ENCODE results near the gene SYPL1.

SYPL1 gene

GRCh38 chr7:106098889-106099288, 13.2 kb downstream of the SYPL1 start:
- Mint-ChIP-seq H3K4me3 (no peak overlapping the region), H3K27ac (peak overlapping the region; percentile 13 to 44), H3K36me3 (ENCODE audit: insufficient read depth) (peaks cover 17% of the 10 kb centered on the region), H3K27me3 (no peaks in the 10 kb centered on the region), H3K4me1 (ENCODE audit: low read depth in 2 of 2) (peaks cover 14 to 37% of the 10 kb centered on the region in 2 donors), H3K9me3 (no peaks in the 10 kb centered on the region)
- ATAC-seq (replicated peaks) (no peak), DNase-seq (no peak)

DNA sequence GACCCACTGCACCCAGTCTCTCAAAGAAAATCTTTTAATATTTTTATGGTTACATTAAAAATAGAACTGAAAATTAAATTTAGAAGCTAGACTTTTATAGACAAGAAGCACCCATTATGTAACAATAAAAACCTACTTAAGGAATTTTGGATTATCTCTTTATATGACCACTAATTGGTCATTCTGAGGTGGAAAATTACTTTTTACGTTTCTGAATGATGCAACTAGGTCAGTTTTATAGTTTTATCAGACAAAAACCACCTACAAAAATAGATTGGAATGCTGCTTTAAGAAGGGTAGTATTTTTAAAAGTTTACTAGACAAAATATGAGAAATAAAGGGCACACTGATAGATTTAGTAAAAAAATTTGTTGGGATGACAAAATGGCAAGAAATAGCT, 16.5 kb downstream of the SYPL1 start:
- peaks cover 38% of the 10 kb centered on the region for H3K36me3 Mint-ChIP-seq (ENCODE audit: insufficient read depth)

GRCh38 chr7:106094780-106095179, 17.3 kb downstream of the SYPL1 start:
- H3K27me3 Mint-ChIP-seq = no peaks in the 10 kb centered on the region
- H3K27ac Mint-ChIP-seq = no peak overlapping the region
- H3K36me3 Mint-ChIP-seq (ENCODE audit: insufficient read depth) = peaks cover 38% of the 10 kb centered on the region
- no peak overlapping the region for H3K4me3 Mint-ChIP-seq
- H3K4me1 Mint-ChIP-seq (ENCODE audit: low read depth in 2 of 2) = peaks cover under 1 to 4% of the 10 kb centered on the region in 2 donors
- DNase-seq = no peak
- H3K9me3 Mint-ChIP-seq = no peaks in the 10 kb centered on the region
- no peak for ATAC-seq (replicated peaks)

More for the DNA sequence above, 16.5 kb downstream of the SYPL1 start:
- H3K4me1 Mint-ChIP-seq (ENCODE audit: low read depth in 2 of 2) = peaks cover 2 to 10% of the 10 kb centered on the region in 2 donors
- H3K4me3 Mint-ChIP-seq = no peak overlapping the region
- ATAC-seq (replicated peaks) = no peak
- no peaks in the 10 kb centered on the region for H3K27me3 Mint-ChIP-seq
- H3K9me3 Mint-ChIP-seq = no peaks in the 10 kb centered on the region
- no peak overlapping the region for H3K27ac Mint-ChIP-seq
- DNase-seq = no peak

- ATAC-seq (replicated peaks) = no peak
- Mint-ChIP-seq H3K36me3 (ENCODE audit: insufficient read depth) (peaks cover 48% of the 10 kb centered on the region), H3K4me3 (no peak overlapping the region), H3K4me1 (ENCODE audit: low read depth in 2 of 2) (no peaks in the 10 kb centered on the region), H3K9me3 (no peaks in the 10 kb centered on the region), H3K27ac (no peak overlapping the region), H3K27me3 (no peaks in the 10 kb centered on the region)
- no peak for DNase-seq
These were observed 19.9 kb downstream of the SYPL1 start for GRCh38 chr7:106092204-106092603.

- Mint-ChIP-seq H3K27me3 (no peaks in the 10 kb centered on the region), H3K4me1 (ENCODE audit: low read depth in 2 of 2) (no peaks in the 10 kb centered on the region)
- no peak for DNase-seq
These were observed 22.5 kb downstream of the SYPL1 start for GRCh38 chr7:106089647-106090046.

DNA sequence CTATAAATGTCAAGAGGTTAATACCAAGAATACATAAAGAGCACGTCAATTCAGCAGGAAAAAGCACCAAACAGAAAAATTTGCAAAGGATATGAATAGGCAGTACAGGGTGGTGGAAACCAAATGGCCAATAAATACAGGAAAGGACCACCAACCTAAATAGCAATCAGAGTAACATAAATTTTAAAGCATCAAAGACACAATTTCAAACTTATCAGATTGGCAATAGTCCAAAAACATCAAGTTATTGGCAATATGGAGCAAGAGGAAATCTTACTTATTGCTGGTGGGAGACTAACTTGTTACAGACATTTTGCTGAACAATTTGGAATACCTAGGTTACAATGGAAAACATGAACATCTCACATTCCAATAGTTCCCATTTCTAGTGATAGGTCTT, 24.1 kb downstream of the SYPL1 start:
- no peak overlapping the region for H3K27ac Mint-ChIP-seq
- ATAC-seq (replicated peaks) = no peak
- no peaks in the 10 kb centered on the region for H3K27me3 Mint-ChIP-seq
- no peak overlapping the region for H3K4me3 Mint-ChIP-seq
- H3K4me1 Mint-ChIP-seq (ENCODE audit: low read depth in 2 of 2) = peaks cover 0 to 2% of the 10 kb centered on the region in 2 donors
- DNase-seq = no peak
- no peaks in the 10 kb centered on the region for H3K9me3 Mint-ChIP-seq
- H3K36me3 Mint-ChIP-seq (ENCODE audit: insufficient read depth) = peaks cover 31% of the 10 kb centered on the region

More at GRCh38 chr7:106089647-106090046, 22.5 kb downstream of the SYPL1 start:
- Mint-ChIP-seq H3K27ac (no peak overlapping the region), H3K4me3 (no peak overlapping the region), H3K36me3 (ENCODE audit: insufficient read depth) (peaks cover 31% of the 10 kb centered on the region), H3K9me3 (no peaks in the 10 kb centered on the region)
- ATAC-seq (replicated peaks) = no peak

- no peak overlapping the region for H3K4me3 Mint-ChIP-seq
- ATAC-seq (replicated peaks) (no peak), DNase-seq (no peak)
- no peaks in the 10 kb centered on the region for H3K9me3 Mint-ChIP-seq
- peaks cover 0 to 2% of the 10 kb centered on the region in 2 donors for H3K4me1 Mint-ChIP-seq (ENCODE audit: low read depth in 2 of 2)
- no peaks in the 10 kb centered on the region for H3K27me3 Mint-ChIP-seq
- H3K27ac Mint-ChIP-seq = no peak overlapping the region
- peaks cover 14% of the 10 kb centered on the region for H3K36me3 Mint-ChIP-seq (ENCODE audit: insufficient read depth)
These were observed 26.1 kb downstream of the SYPL1 start for GRCh38 chr7:106086062-106086461.

DNA sequence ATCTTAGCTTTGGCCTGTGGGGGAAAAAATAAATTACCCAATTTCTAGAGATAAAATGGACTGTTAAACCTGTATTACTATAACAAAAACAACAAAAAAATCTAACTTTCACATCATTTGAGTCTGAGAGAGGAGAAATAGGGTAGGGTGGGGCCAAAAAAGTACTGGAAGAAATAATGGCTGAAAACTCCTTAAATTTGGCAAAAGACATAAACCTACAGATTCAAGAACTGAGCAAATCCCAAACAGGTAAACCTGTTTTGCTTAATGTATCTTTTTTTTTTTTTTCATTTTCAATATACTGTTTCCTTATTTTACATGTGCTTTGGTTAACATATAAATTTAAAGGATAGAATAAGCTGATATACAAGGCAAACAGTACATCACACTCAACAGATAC, 27.1 kb downstream of the SYPL1 start:
- H3K4me1 Mint-ChIP-seq (ENCODE audit: low read depth in 2 of 2) = peaks cover 0 to 2% of the 10 kb centered on the region in 2 donors
- H3K27me3 Mint-ChIP-seq = peaks cover 0 to 9% of the 10 kb centered on the region in 2 donors
- H3K27ac Mint-ChIP-seq = no peak overlapping the region
- DNase-seq (no peak), ATAC-seq (replicated peaks) (no peak)
- H3K36me3 Mint-ChIP-seq (ENCODE audit: insufficient read depth) = peaks cover 10% of the 10 kb centered on the region
- H3K4me3 Mint-ChIP-seq = no peak overlapping the region
- H3K9me3 Mint-ChIP-seq = no peaks in the 10 kb centered on the region

DNA sequence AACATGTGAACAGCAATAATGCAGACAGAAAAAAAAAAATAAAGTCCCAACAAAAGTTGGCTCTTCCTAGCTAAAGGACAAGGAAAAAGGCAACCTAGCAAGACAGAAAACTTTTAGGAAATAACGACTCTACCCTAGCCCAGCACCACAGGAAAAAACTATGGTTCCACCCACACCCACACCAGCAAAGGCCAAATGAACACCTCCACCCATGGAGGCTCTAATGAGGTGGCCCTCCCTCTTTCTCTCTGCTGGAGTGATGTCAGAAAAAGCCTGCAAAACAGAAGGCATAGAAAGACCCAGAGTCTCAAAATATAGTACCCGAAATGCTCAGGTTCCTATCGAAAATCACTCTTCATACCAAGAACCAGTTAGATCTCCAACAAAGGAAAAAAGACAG, 28.4 kb downstream of the SYPL1 start:
- no peak overlapping the region for H3K4me3 Mint-ChIP-seq
- no peak overlapping the region for H3K27ac Mint-ChIP-seq
- peaks cover 10% of the 10 kb centered on the region for H3K36me3 Mint-ChIP-seq (ENCODE audit: insufficient read depth)
- no peak for DNase-seq
- H3K27me3 Mint-ChIP-seq = peaks cover 0 to 9% of the 10 kb centered on the region in 2 donors
- peaks cover 0 to 2% of the 10 kb centered on the region in 2 donors for H3K4me1 Mint-ChIP-seq (ENCODE audit: low read depth in 2 of 2)
- no peaks in the 10 kb centered on the region for H3K9me3 Mint-ChIP-seq
- ATAC-seq (replicated peaks) = no peak

DNA sequence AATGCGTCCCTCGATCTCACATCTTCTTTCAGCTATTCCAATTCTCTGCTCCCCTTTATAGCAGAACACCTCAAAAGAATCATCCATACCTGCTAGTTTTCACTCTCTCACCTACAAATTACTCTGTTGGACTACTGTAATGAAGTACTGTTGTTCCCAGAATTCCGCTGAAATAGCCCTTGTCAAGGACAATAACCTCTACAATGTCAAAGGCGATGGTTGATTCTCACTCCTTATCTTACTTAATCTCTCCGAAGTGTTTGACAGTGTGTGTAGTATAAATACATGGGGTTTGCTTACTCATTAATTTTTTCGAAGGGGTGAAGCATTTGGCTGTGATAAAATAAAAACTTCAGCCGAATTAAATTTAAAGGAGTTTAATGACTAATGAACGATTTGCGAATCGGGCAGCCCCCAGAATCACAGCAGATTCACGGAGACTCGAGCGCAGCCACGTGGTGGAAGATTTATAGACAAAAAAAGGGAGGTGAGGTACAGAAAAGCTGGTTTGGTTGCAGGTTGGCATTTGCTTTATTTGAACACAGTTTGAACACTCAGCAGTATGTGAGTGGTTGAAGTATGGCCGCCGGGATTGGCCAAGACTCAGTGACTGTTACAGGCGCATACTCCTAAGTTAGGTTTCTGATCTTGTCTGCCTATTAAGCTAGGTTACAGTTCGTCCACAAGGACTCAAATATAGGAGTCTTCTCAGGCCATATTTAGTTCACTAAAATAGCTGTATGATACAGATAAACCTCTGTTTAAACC, 29.8 kb downstream of the SYPL1 start:
- no peaks in the 10 kb centered on the region for H3K36me3 Mint-ChIP-seq (ENCODE audit: insufficient read depth)
- H3K4me3 Mint-ChIP-seq = no peak overlapping the region
- peak overlapping the region in 1 of 2 donors; percentile 7 for H3K27ac Mint-ChIP-seq

GRCh38 chr7:106080300-106080987, 31.7 kb downstream of the SYPL1 start:
- Mint-ChIP-seq H3K4me3 (no peak overlapping the region), H3K27ac (no peak overlapping the region), H3K27me3 (peaks cover 0 to 9% of the 10 kb centered on the region in 2 donors), H3K36me3 (ENCODE audit: insufficient read depth) (no peaks in the 10 kb centered on the region), H3K9me3 (no peaks in the 10 kb centered on the region), H3K4me1 (ENCODE audit: low read depth in 2 of 2) (peaks cover 0 to 2% of the 10 kb centered on the region in 2 donors)
- ATAC-seq (replicated peaks) (no peak), DNase-seq (no peak)

More for the DNA sequence above, 29.8 kb downstream of the SYPL1 start:
- Mint-ChIP-seq H3K4me1 (ENCODE audit: low read depth in 2 of 2) (peaks cover 0 to 2% of the 10 kb centered on the region in 2 donors), H3K9me3 (no peaks in the 10 kb centered on the region), H3K27me3 (peaks cover 0 to 9% of the 10 kb centered on the region in 2 donors)
- ATAC-seq (replicated peaks) (no peak), DNase-seq (no peak)

GRCh38 chr7:106076537-106076936, 35.6 kb downstream of the SYPL1 start:
- ATAC-seq (replicated peaks) = no peak
- DNase-seq = no peak
- H3K9me3 Mint-ChIP-seq = no peaks in the 10 kb centered on the region
- H3K36me3 Mint-ChIP-seq (ENCODE audit: insufficient read depth) = no peaks in the 10 kb centered on the region
- H3K4me3 Mint-ChIP-seq = no peak overlapping the region
- peak overlapping the region in 1 of 2 donors; percentile 15 for H3K27ac Mint-ChIP-seq
- peaks cover 0 to 9% of the 10 kb centered on the region in 2 donors for H3K27me3 Mint-ChIP-seq
- H3K4me1 Mint-ChIP-seq (ENCODE audit: low read depth in 2 of 2) = peaks cover 10 to 17% of the 10 kb centered on the region in 2 donors

DNA sequence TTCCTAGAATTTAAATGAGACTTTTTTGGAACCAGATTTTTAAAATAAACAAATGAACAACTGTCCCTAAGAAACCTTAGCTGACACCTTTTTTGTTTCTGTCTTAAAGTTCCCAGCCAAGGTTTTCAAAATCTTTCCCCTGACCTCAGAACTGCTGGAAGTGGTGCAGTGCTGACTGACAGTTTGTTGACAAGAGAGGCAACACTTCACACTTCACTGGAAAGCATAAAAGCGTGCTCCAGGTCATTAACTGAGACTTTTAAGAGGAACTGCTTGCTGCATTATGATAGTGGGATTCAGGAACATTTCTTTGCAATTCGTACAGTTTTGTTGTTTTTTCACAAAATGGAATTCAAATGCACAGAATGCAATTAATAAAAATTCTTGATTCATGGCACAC, 36.2 kb downstream of the SYPL1 start:
- no peak overlapping the region for H3K27ac Mint-ChIP-seq
- no peaks in the 10 kb centered on the region for H3K36me3 Mint-ChIP-seq (ENCODE audit: insufficient read depth)
- ATAC-seq (replicated peaks) = no peak
- H3K27me3 Mint-ChIP-seq = peaks cover 0 to 9% of the 10 kb centered on the region in 2 donors
- H3K9me3 Mint-ChIP-seq = no peaks in the 10 kb centered on the region
- no peak overlapping the region for H3K4me3 Mint-ChIP-seq
- DNase-seq = no peak
- H3K4me1 Mint-ChIP-seq (ENCODE audit: low read depth in 2 of 2) = peaks cover 16 to 23% of the 10 kb centered on the region in 2 donors

DNA sequence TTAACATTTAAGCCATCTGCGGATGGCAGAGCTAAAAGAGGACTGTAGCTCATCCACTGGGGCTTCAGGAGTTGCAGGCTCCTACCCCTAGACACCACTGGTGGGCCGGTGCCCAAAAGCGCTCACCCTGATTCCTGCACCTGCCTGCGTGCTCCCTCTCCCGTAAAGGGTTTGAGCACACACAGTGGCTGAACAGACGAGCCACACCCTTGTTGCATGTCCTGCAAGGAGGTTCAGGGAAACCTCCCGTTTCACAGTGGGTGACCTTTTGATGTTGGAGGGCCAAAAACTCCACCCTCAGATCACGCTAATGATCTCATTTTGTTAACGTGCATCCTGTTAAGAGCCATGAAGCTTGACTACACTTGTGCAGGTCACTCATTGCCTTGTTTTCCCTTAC, 37.9 kb downstream of the SYPL1 start:
- Mint-ChIP-seq H3K27ac (no peak overlapping the region), H3K4me3 (no peak overlapping the region)
- no peak for ATAC-seq (replicated peaks)

More for the DNA sequence above, 37.9 kb downstream of the SYPL1 start:
- Mint-ChIP-seq H3K36me3 (ENCODE audit: insufficient read depth) (peaks cover 1% of the 10 kb centered on the region), H3K4me1 (ENCODE audit: low read depth in 2 of 2) (peaks cover 21 to 34% of the 10 kb centered on the region in 2 donors), H3K9me3 (no peaks in the 10 kb centered on the region), H3K27me3 (no peaks in the 10 kb centered on the region)
- DNase-seq = no peak
